K562 (cell line): ENCODE measurements around the gene STPG2.

Source experiments
- CREB3L1 ChIP-seq: fragments of 450-650 bp; IDR thresholded peaks from 2 replicates; pipeline ENCODE4 v1.6.1; 2014; ENCODE audit warnings: low read depth, mild to moderate bottlenecking, moderate library complexity, borderline replicate concordance
- HNRNPUL1 ChIP-seq: fragments of 200-400 bp; formaldehyde crosslinking; IDR thresholded peaks from 2 replicates; pipeline ENCODE4 v1.6.1; 2017; ENCODE audit warnings: low read length
- STAG1 ChIP-seq: sonication (generic); formaldehyde crosslinking; IDR thresholded peaks from 2 replicates; pipeline ENCODE4 v1.5.0; 2020; ENCODE audit warnings: missing genetic modification reagents, borderline replicate concordance
- ZFP36 ChIP-seq: fragments of 150-350 bp; IDR thresholded peaks from 2 replicates; pipeline ENCODE4 v1.6.1; 2018; ENCODE audit warnings: low read length, low read depth; ENCODE audit not compliant: partially characterized antibody
- ZNF740 ChIP-seq, 3 experiments: fragments of 200-800 bp in 1 of 3; sonication (Bioruptor generic) in 1 of 3; sonication (generic) in 1 of 3; formaldehyde crosslinking in 1 of 3; IDR thresholded peaks; 2 replicates each; pipeline versions ENCODE4 v1.6.1 to v1.8.0; 2016 to 2022; ENCODE audit warnings: mild to moderate bottlenecking in 2 of 3, missing compliant biosample characterization in 2 of 3, missing genetic modification characterization in 2 of 3, missing genetic modification reagents in 1 of 3

GRCh38 chr4:97942951-97943350 lies 200.3 kb downstream of the STPG2 start:
- TF ChIP-seq ZNF740 (CRISPR knock-in tag; IDR thresholded peaks at IDR 0.05) (no peak), ZNF740 (tag; IDR thresholded peaks at IDR 0.05) (no peak), ZFP36 (no peak), STAG1 (CRISPR knock-in tag) (no peak), CREB3L1 (no peak), HNRNPUL1 (no peak)
